HG03354 (cell line): ENCODE results near the gene SMIM24.
"Not testable (repeated sequence)": the region's sequence is repeated elsewhere in the genome, so short reads cannot be mapped to it uniquely, and the experiment has no call there.

Source experiments
- ATAC-seq: cut with Tn5 transposase; IDR thresholded peaks from one replicate; pipeline ENCODE4 v1.9.1; 2021; ENCODE audit warnings: mild to moderate bottlenecking; ENCODE audit not compliant: unreplicated experiment, poor library complexity, severe bottlenecking

Gene SMIM24

GRCh38 chr19:3442487-3443071, 37.7 kb downstream of the SMIM24 start:
- no peak for ATAC-seq

GRCh38 chr19:3441986-3442329, 38.4 kb downstream of the SMIM24 start:
- ATAC-seq: no peak

DNA sequence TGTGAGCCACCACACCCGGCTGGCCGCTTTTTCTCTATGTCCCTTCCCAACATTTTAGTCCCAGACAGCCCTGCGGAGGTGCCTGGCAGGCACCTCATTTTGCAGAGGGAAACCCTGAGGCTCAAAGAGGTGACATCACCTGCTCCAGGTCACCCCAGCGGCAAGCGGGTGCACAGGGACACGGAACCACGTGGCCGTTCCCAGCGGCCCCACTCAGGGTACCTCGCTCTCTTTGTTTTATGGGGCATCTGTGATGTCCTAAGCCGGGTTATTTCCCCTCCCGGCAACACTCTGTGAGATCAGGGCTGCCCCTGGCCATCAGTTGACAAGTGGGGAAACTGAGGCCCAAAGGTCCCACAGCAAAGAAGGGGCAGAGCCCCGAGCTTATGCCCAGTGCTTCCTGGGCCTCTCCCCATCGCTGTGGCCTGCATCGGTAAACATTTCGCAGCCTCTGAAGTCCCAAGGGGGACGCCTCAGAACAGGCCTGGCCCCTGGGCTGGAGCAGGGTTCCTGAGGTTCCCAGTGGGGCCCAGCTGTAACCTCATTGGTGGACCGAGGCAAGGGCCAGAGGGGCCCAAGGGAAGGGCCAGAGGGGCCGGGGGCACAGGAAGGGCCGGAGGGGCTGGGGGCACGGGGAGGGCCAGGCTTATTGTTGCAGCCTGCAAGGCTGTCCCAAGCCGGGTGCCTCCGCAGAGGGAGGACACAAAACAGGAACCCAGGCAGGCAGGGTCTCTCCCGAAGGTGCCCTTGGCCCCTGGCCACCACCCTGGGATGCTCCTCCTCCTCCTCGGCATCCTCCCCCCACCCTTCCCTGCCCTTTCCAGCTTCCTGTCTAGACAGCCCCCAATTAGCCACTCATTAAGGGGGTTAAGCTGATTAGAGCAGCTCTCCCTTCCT, 39.0 kb downstream of the SMIM24 start:
- no peak for ATAC-seq

- ATAC-seq: no peak
These were observed 40.2 kb downstream of the SMIM24 start for GRCh38 chr19:3440082-3440481.

DNA sequence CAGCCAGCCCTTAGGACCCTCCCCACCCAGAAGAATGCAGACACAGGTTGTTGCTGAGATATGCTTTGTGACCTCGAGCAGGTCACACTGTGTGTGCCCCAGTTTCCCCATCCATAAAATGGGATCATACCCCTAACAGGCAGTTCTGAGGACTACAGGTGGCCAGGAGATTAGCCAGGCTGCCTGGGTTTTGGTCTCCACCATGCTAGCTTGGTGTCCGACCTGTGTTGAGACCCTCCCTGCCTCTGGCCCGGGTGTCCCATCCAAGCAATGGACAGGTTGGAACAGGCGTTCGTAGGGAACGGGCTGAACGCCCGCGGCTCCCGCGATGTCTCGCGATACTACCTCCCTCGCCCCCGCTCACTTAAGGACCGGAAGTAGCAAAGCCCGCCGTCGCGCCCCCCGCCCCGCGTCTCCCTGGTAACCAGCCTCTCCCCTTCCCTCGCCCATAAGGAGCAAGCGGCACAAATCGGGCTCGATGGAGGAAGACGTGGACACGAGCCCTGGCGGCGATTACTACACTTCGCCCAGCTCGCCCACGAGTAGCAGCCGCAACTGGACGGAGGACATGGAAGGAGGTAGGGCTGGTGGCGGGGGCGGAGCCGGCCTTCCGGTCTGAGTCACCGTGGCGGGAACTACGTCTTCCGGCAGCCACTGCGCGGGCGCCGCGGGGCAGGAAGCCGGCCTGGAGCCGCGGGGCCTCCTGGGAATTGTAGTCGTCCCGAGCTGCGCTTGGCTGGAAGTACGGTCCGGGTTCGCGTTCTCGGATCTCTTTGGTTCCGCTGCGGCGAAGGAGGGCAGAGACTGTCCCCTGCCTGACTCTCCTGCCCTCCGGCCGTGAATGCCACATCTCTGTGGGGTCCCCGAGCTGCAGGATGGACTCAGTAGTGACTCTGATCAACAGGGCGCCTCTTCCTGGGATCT, 45.4 kb downstream of the SMIM24 start:
- peak; percentile 85 for ATAC-seq

DNA sequence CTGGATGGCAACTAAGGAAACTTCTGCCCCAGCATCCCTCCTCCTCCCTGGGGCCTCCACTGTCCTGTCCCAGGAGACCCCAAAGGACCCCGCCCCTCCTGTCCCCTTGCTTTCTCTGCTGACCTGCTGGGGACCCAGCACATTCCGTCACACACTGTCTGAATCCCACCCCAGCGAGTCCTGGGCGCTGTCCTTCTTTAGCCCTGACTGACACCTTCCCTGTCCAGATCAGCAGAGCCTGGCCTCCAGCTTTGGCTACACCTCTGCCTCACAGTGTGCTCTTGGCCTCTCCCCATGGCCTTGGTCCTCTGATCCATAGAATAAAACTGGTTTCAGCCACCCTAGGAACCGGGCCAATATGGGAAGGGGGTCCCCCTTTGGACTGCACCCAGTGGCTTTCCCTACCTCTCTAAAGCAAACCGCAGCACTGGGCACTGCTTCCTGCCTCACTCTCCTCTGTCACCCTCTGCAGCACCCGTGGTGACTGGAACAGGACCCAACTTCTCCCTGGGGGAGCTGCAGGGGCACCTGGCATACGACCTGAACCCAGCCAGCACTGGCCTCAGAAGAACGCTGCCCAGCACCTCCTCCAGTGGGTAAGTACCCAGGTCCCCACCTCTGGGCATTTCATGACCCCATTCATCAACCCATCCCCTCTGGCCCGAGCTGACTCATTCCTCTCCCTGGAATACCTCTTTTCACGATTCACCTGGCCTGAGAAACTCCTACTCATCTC, 46.4 kb downstream of the SMIM24 start:
- ATAC-seq: no peak

GRCh38 chr19:3433313-3433712, 47.0 kb downstream of the SMIM24 start:
- no peak for ATAC-seq

GRCh38 chr19:3431760-3432397, 48.4 kb downstream of the SMIM24 start:
- no peak for ATAC-seq

DNA sequence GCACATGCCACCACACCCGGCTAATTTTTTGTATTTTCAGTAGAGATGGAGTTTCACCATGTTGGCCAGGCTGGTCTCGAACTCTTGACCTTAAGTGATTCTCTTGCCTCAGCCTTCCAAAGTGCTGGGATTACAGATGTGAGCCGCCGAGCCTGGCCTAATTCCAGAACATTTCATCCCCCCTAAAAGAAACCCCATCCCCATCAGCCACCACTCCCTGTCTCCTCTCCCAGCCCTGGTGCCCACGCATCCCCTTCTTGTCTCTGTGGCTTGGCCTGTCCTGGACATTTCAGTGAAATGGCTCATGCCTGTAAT, 50.0 kb downstream of the SMIM24 start:
- not testable (repeated sequence) for ATAC-seq

GRCh38 chr19:3426433-3426832, 53.9 kb downstream of the SMIM24 start:
- ATAC-seq: no peak
